AG04450 (cell line): ENCODE data around the gene BRCA1. TPM values are rescaled to one million over a fixed set of nuclear protein-coding genes. Genes with fewer than 3 reads are reported as not detected.

ENCODE experiments used
- CTCF ChIA-PET: fragments of 300-600, 350-600 bp; formaldehyde crosslinking; extraction: SDS; loops from one replicate; lab custom pipeline; 2022; ENCODE audit warnings: antibody characterized with exemption, inconsistent platforms; lab: Charles Lee
- POLR2A ChIA-PET: fragments of 350-600 bp; formaldehyde crosslinking; extraction: SDS; loops from one replicate; lab custom pipeline; 2021; ENCODE audit warnings: antibody characterized with exemption, inconsistent platforms; lab: Yijun Ruan, JAX
- DNase-seq: peaks from one replicate; pipeline ENCODE4 v3.0.0-alpha.2; 2011; ENCODE audit warnings: low read depth, low spot score
- H3K27ac ChIP-seq: one replicate; pipeline ENCODE4 v1.5.1; 2012; ENCODE audit warnings: low read depth, low read length, control low read depth
- H3K27me3 ChIP-seq: one replicate; pipeline ENCODE4 v1.6.0; 2012; ENCODE audit warnings: low read length; ENCODE audit not compliant: control insufficient read depth, insufficient read depth
- H3K4me3 ChIP-seq: 2 replicates; pipeline ENCODE4 v1.5.1; 2011; ENCODE audit warnings: mild to moderate bottlenecking, low read depth, low read length, control low read depth
- H3K9me3 ChIP-seq: 2 replicates; pipeline ENCODE4 v1.5.1; 2012; ENCODE audit warnings: low read length; ENCODE audit not compliant: control insufficient read depth, insufficient read depth
- CTCF ChIP-seq: IDR thresholded peaks from 2 replicates; pipeline ENCODE4 v1.5.1; 2011; ENCODE audit warnings: low read depth, low read length, control low read depth, inconsistent platforms
- polyA plus RNA-seq: library from polyadenylated mRNA; depleted of rRNA; stranded (reverse); fragments of >200 nt; gene quantifications from 2 replicates; pipeline ENCODE4 v1.2.3, GENCODE V29; 2011

Gene BRCA1
- polyA plus RNA-seq, 1 experiment, result 8.1 TPM

GRCh38 chr17:43126911-43127290 is 1.7 kb upstream of the BRCA1 start:
- Histone ChIP-seq H3K9me3 (peaks cover 6% of the 10 kb centered on the region; the same call in 1 of the 2 replicates), H3K4me3 (no peak overlapping the region), H3K27me3 (no peaks in the 10 kb centered on the region), H3K27ac (no peak overlapping the region)
- no peak for TF ChIP-seq CTCF
- POLR2A ChIA-PET, result no interaction called here
- DNase-seq, result no peak
- CTCF ChIA-PET, result no interaction called here

GRCh38 chr17:43125967-43126910 is 1.1 kb upstream of the BRCA1 start:
- Histone ChIP-seq H3K4me3 (peak overlapping the region; percentile 89), H3K27ac (peak overlapping the region; percentile 69), H3K9me3 (peaks cover 6% of the 10 kb centered on the region; the same call in 1 of the 2 replicates), H3K27me3 (no peaks in the 10 kb centered on the region)
- no peak for DNase-seq
- ChIA-PET POLR2A (no interaction called here), CTCF (no interaction called here)
- TF ChIP-seq CTCF, result no peak

- DNase-seq, result no peak
- Histone ChIP-seq H3K27ac (no peak overlapping the region), H3K4me3 (no peak overlapping the region), H3K9me3 (no peaks in the 10 kb centered on the region), H3K27me3 (no peaks in the 10 kb centered on the region)
- TF ChIP-seq CTCF, result no peak
- CTCF ChIA-PET, result no interaction called here
- POLR2A ChIA-PET, result no interaction called here
Measured at GRCh38 chr17:43118679-43119615, 6.2 kb downstream of the BRCA1 start.

GRCh38 chr17:43114151-43114552 is 11.0 kb downstream of the BRCA1 start:
- POLR2A ChIA-PET, result interaction anchor here (0.6 to 0.7 kb wide), 2 partner anchors 94 to 154 kb away, joined by 4 read pairs; no protein-coding TSS in a partner anchor
- no peak overlapping the region for H3K27ac ChIP-seq
- CTCF ChIA-PET, result no interaction called here

More at GRCh38 chr17:43114151-43114552, 11.0 kb downstream of the BRCA1 start:
- H3K9me3 ChIP-seq, result no peaks in the 10 kb centered on the region
- no peak for TF ChIP-seq CTCF
- no peak overlapping the region for H3K4me3 ChIP-seq
- DNase-seq, result no peak
- no peaks in the 10 kb centered on the region for H3K27me3 ChIP-seq
